NCI-H2196 treated with DMSO at 0.1 percent for 48 hours (cell line): ENCODE data around the gene PDZK1IP1.

ENCODE experiments used
- DNase-seq: peaks from one replicate; lab custom pipeline; 2025; ENCODE audit not compliant: unreplicated experiment; lab: John Stamatoyannopoulos, UW

PDZK1IP1 gene

GRCh38 chr1:47189844-47190508 lies at the start of gene PDZK1IP1:
Gene PDZK1IP1, minus strand, starts transcription at chr1:47190036. Its CDS starts 104 bp downstream, at chr1:47189932.
- peak; percentile 24 for DNase-seq

GRCh38 chr1:47238935-47239592 lies 49.2 kb upstream of the PDZK1IP1 start:
- DNase-seq = no peak

- DNase-seq = no peak
Observed at GRCh38 chr1:47235806-47236205, 46.0 kb upstream of the PDZK1IP1 start.

GRCh38 chr1:47235241-47235681 lies 45.4 kb upstream of the PDZK1IP1 start:
- no peak for DNase-seq

- DNase-seq = no peak
Observed at GRCh38 chr1:47233186-47233585, 43.4 kb upstream of the PDZK1IP1 start.

GRCh38 chr1:47232187-47232874 lies 42.5 kb upstream of the PDZK1IP1 start, which contains the start of gene TAL1:
Gene TAL1, minus strand, starts transcription at chr1:47232225. Its CDS starts 6,337 bp downstream, at chr1:47225888.
- DNase-seq = no peak

GRCh38 chr1:47231301-47232186 lies 41.7 kb upstream of the PDZK1IP1 start:
- no peak for DNase-seq

GRCh38 chr1:47230692-47231300 lies 41.0 kb upstream of the PDZK1IP1 start:
- DNase-seq = no peak

- no peak for DNase-seq
Observed at GRCh38 chr1:47229886-47230691, 40.3 kb upstream of the PDZK1IP1 start.

- DNase-seq = no peak
Observed at GRCh38 chr1:47229031-47229885, 39.4 kb upstream of the PDZK1IP1 start.

- DNase-seq = no peak
Observed at GRCh38 chr1:47228644-47229030, 38.8 kb upstream of the PDZK1IP1 start.

- no peak for DNase-seq
Observed at GRCh38 chr1:47227341-47228232, 37.8 kb upstream of the PDZK1IP1 start.

GRCh38 chr1:47226839-47227215 lies 37.0 kb upstream of the PDZK1IP1 start:
- no peak for DNase-seq

GRCh38 chr1:47226121-47226838 lies 36.4 kb upstream of the PDZK1IP1 start:
- DNase-seq = no peak

GRCh38 chr1:47225430-47226100 lies 35.7 kb upstream of the PDZK1IP1 start:
- DNase-seq = no peak

- DNase-seq = no peak
Observed at GRCh38 chr1:47224676-47225399, 35.0 kb upstream of the PDZK1IP1 start.
